ENCODE results near the gene SLBP. TPM values are rescaled to one million over a fixed set of nuclear protein-coding genes. Genes with fewer than 3 reads are reported as not detected.
"Not testable (repeated sequence)": the region's sequence is repeated elsewhere in the genome, so short reads cannot be mapped to it uniquely, and the experiment has no call there.

Gene SLBP
- total RNA-seq, 1 donor from 2014 or later: 54.3 TPM

GRCh38 chr4:1675802-1676137 is 36.3 kb downstream of the SLBP start:
- H3K9me3 Mint-ChIP-seq (ENCODE audit: low read depth): no peaks in the 10 kb centered on the region
- H3K4me1 Mint-ChIP-seq (ENCODE audit: low read depth): no peaks in the 10 kb centered on the region
- H3K36me3 Mint-ChIP-seq (ENCODE audit: insufficient read depth): no peaks in the 10 kb centered on the region
- no peak for TF ChIP-seq CTCF (IDR thresholded peaks at IDR 0.05; ENCODE audit: unreplicated experiment)
- peaks cover 21% of the 10 kb centered on the region for H3K27me3 Mint-ChIP-seq
- DNase-seq (ENCODE audit: low spot score, unreplicated experiment): no peak
- H3K27ac Mint-ChIP-seq: no peak overlapping the region
- H3K4me3 Mint-ChIP-seq (ENCODE audit: low read depth): no peak overlapping the region

GRCh38 chr4:1675136-1675801 is 36.9 kb downstream of the SLBP start:
- Mint-ChIP-seq H3K27ac (no peak overlapping the region), H3K36me3 (ENCODE audit: insufficient read depth) (no peaks in the 10 kb centered on the region), H3K27me3 (peaks cover 16% of the 10 kb centered on the region), H3K4me3 (ENCODE audit: low read depth) (no peak overlapping the region), H3K9me3 (ENCODE audit: low read depth) (no peaks in the 10 kb centered on the region), H3K4me1 (ENCODE audit: low read depth) (no peaks in the 10 kb centered on the region)
- TF ChIP-seq CTCF (IDR thresholded peaks at IDR 0.05; ENCODE audit: unreplicated experiment): no peak
- DNase-seq (ENCODE audit: low spot score, unreplicated experiment): no peak

GRCh38 chr4:1674682-1675081 is 37.4 kb downstream of the SLBP start:
- no peak overlapping the region for H3K27ac Mint-ChIP-seq
- DNase-seq (ENCODE audit: low spot score, unreplicated experiment): no peak

GRCh38 chr4:1673671-1674070 is 38.4 kb downstream of the SLBP start:
- no peak for DNase-seq (ENCODE audit: low spot score, unreplicated experiment)
- Mint-ChIP-seq H3K4me1 (ENCODE audit: low read depth) (no peaks in the 10 kb centered on the region), H3K9me3 (ENCODE audit: low read depth) (no peaks in the 10 kb centered on the region), H3K27me3 (peaks cover 16% of the 10 kb centered on the region), H3K36me3 (ENCODE audit: insufficient read depth) (no peaks in the 10 kb centered on the region), H3K4me3 (ENCODE audit: low read depth) (no peak overlapping the region), H3K27ac (no peak overlapping the region)
- no peak for TF ChIP-seq CTCF (IDR thresholded peaks at IDR 0.05; ENCODE audit: unreplicated experiment)

More at GRCh38 chr4:1674682-1675081, 37.4 kb downstream of the SLBP start:
- Mint-ChIP-seq H3K4me3 (ENCODE audit: low read depth) (no peak overlapping the region), H3K36me3 (ENCODE audit: insufficient read depth) (no peaks in the 10 kb centered on the region), H3K9me3 (ENCODE audit: low read depth) (no peaks in the 10 kb centered on the region), H3K4me1 (ENCODE audit: low read depth) (no peaks in the 10 kb centered on the region), H3K27me3 (peaks cover 16% of the 10 kb centered on the region)
- TF ChIP-seq CTCF (IDR thresholded peaks at IDR 0.05; ENCODE audit: unreplicated experiment): no peak

GRCh38 chr4:1671011-1671410 is 41.1 kb downstream of the SLBP start:
- not testable (repeated sequence) for H3K27me3 Mint-ChIP-seq; H3K4me3 Mint-ChIP-seq (ENCODE audit: low read depth); H3K9me3 Mint-ChIP-seq (ENCODE audit: low read depth); H3K4me1 Mint-ChIP-seq (ENCODE audit: low read depth); H3K36me3 Mint-ChIP-seq (ENCODE audit: insufficient read depth); DNase-seq (ENCODE audit: low spot score, unreplicated experiment); H3K27ac Mint-ChIP-seq

- no peaks in the 10 kb centered on the region for H3K4me1 Mint-ChIP-seq (ENCODE audit: low read depth)
- no peaks in the 10 kb centered on the region for H3K9me3 Mint-ChIP-seq (ENCODE audit: low read depth)
- H3K4me3 Mint-ChIP-seq (ENCODE audit: low read depth): no peak overlapping the region
- H3K36me3 Mint-ChIP-seq (ENCODE audit: insufficient read depth): no peaks in the 10 kb centered on the region
- no peak for TF ChIP-seq CTCF (IDR thresholded peaks at IDR 0.05; ENCODE audit: unreplicated experiment)
- DNase-seq (ENCODE audit: low spot score, unreplicated experiment): no peak
- H3K27me3 Mint-ChIP-seq: peaks cover 4% of the 10 kb centered on the region
- H3K27ac Mint-ChIP-seq: no peak overlapping the region
These were observed 41.8 kb downstream of the SLBP start for GRCh38 chr4:1670279-1670678.
